HUES48 (cell line): ENCODE measurements around the gene ZNF107.

Experiments
- H3K27ac ChIP-seq: one replicate; pipeline ENCODE4 v1.7.0; 2013; ENCODE audit warnings: low read depth, low read length, inconsistent platforms
- H3K27me3 ChIP-seq: 2 replicates; pipeline ENCODE4 v1.6.1; 2013; ENCODE audit warnings: mild to moderate bottlenecking, low read length; ENCODE audit not compliant: control insufficient read depth, insufficient read depth
- H3K36me3 ChIP-seq: 2 replicates; pipeline ENCODE4 v1.6.1; 2013; ENCODE audit warnings: low read length; ENCODE audit not compliant: control insufficient read depth, insufficient read depth
- H3K4me1 ChIP-seq: 2 replicates; pipeline ENCODE4 v1.6.1; 2013; ENCODE audit warnings: mild to moderate bottlenecking, low read length; ENCODE audit not compliant: control insufficient read depth, insufficient read depth
- H3K4me3 ChIP-seq: 2 replicates; pipeline ENCODE4 v1.5.1; 2013; ENCODE audit warnings: mild to moderate bottlenecking, low read depth, low read length
- H3K9ac ChIP-seq: 2 replicates; pipeline ENCODE4 v1.6.1; 2013; ENCODE audit warnings: mild to moderate bottlenecking, low read depth, low read length, moderate library complexity
- H3K9me3 ChIP-seq: 2 replicates; pipeline ENCODE4 v1.6.1; 2013; ENCODE audit warnings: low read length; ENCODE audit not compliant: control insufficient read depth, insufficient read depth

ZNF107 gene

GRCh38 chr7:64665980-64666662, at the start of gene ZNF107:
TSS of gene ZNF107 (plus strand) at chr7:64666133. CDS start at chr7:64666283, 150 bp downstream.
- peak within 1 kb of the TSS; percentile 94 for H3K27ac ChIP-seq
- no peaks in the 10 kb centered on the region for H3K9me3 ChIP-seq
- H3K4me3 ChIP-seq = peak within 1 kb of the TSS; percentile 88
- H3K9ac ChIP-seq = peak within 1 kb of the TSS; percentile 96
- peaks cover 19% of the 10 kb centered on the region for H3K36me3 ChIP-seq
- peaks cover 16% of the 10 kb centered on the region; the same call in 1 of the 2 replicates for H3K4me1 ChIP-seq
- H3K27me3 ChIP-seq = no peaks in the 10 kb centered on the region

- Histone ChIP-seq H3K4me3 (no peak overlapping the region), H3K4me1 (no peaks in the 10 kb centered on the region), H3K27me3 (no peaks in the 10 kb centered on the region), H3K9me3 (peaks cover 82% of the 10 kb centered on the region), H3K27ac (no peak overlapping the region), H3K9ac (no peak overlapping the region), H3K36me3 (no peaks in the 10 kb centered on the region)
These were observed 47.0 kb upstream of the ZNF107 start for GRCh38 chr7:64618785-64619456.

GRCh38 chr7:64619705-64620104, 46.2 kb upstream of the ZNF107 start:
- H3K4me1 ChIP-seq = no peaks in the 10 kb centered on the region
- H3K27me3 ChIP-seq = no peaks in the 10 kb centered on the region
- no peak overlapping the region for H3K27ac ChIP-seq
- H3K9ac ChIP-seq = no peak overlapping the region
- no peaks in the 10 kb centered on the region for H3K36me3 ChIP-seq
- no peak overlapping the region for H3K4me3 ChIP-seq
- H3K9me3 ChIP-seq = peaks cover 80% of the 10 kb centered on the region

- Histone ChIP-seq H3K4me3 (no peak overlapping the region), H3K9me3 (peaks cover 71% of the 10 kb centered on the region), H3K27me3 (no peaks in the 10 kb centered on the region), H3K27ac (no peak overlapping the region), H3K36me3 (no peaks in the 10 kb centered on the region), H3K4me1 (no peaks in the 10 kb centered on the region), H3K9ac (no peak overlapping the region)
These were observed 44.3 kb upstream of the ZNF107 start for GRCh38 chr7:64621656-64622055.

DNA sequence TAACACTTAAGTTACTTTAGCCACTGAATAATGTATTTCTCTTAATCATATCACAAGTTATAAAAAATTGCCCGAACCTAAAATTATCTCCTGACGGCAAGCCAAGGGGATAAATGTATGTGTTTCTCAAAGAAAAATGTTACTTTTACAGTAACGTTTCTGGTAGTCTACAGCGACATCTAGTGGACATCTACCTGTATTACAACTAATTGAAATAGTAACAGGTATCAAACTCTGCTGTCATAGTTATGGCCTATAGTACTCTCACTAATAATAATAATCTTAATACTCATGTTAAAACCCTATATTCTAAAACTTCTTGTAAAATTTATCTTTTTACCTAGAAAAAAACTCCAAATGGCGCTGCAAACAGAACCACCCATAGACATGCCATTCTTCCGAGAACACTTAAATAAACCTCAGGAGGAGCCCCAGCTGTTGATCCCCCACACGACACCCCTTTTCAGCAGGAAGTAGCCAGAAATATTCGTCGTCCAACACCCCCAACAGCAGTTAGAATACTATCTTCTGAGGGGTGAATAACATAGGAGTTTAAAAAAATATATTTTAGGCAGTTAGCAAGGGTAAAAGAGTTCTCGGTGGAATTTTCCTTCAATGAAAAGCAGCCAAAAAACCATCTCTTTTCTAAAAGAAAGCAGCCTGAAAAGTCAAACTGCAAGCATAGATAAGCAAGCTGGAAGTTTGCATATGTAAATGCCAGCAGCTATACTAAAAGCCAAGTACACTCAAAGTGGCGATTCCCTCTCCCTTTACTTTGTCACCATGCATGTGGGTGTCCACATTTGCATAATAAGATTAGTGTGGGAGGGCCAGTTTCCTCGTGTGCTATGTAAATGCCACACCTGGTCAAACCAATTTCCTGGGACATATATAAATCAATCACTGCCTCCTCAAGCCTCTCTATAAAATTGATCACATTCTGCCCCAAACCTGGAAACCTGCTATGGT, 40.5 kb upstream of the ZNF107 start:
- Histone ChIP-seq H3K27ac (no peak overlapping the region), H3K4me3 (no peak overlapping the region), H3K36me3 (no peaks in the 10 kb centered on the region), H3K9me3 (peaks cover 61% of the 10 kb centered on the region), H3K27me3 (no peaks in the 10 kb centered on the region), H3K9ac (no peak overlapping the region), H3K4me1 (no peaks in the 10 kb centered on the region)

GRCh38 chr7:64626083-64626469, 39.9 kb upstream of the ZNF107 start:
- peaks cover 64% of the 10 kb centered on the region for H3K9me3 ChIP-seq
- H3K4me3 ChIP-seq = no peak overlapping the region

GRCh38 chr7:64626557-64626956, 39.4 kb upstream of the ZNF107 start:
- Histone ChIP-seq H3K36me3 (no peaks in the 10 kb centered on the region), H3K9me3 (peaks cover 63% of the 10 kb centered on the region), H3K27ac (no peak overlapping the region), H3K27me3 (no peaks in the 10 kb centered on the region), H3K4me1 (no peaks in the 10 kb centered on the region), H3K9ac (no peak overlapping the region), H3K4me3 (no peak overlapping the region)

More at GRCh38 chr7:64626083-64626469, 39.9 kb upstream of the ZNF107 start:
- H3K27ac ChIP-seq = no peak overlapping the region
- H3K9ac ChIP-seq = no peak overlapping the region
- H3K27me3 ChIP-seq = no peaks in the 10 kb centered on the region
- H3K36me3 ChIP-seq = no peaks in the 10 kb centered on the region
- H3K4me1 ChIP-seq = no peaks in the 10 kb centered on the region

- peaks cover 68% of the 10 kb centered on the region for H3K9me3 ChIP-seq
- H3K27ac ChIP-seq = no peak overlapping the region
- H3K36me3 ChIP-seq = no peaks in the 10 kb centered on the region
- no peak overlapping the region for H3K4me3 ChIP-seq
- no peaks in the 10 kb centered on the region for H3K27me3 ChIP-seq
- no peak overlapping the region for H3K9ac ChIP-seq
- H3K4me1 ChIP-seq = no peaks in the 10 kb centered on the region
These were observed 37.7 kb upstream of the ZNF107 start for GRCh38 chr7:64628192-64628591.

GRCh38 chr7:64628721-64629120, 37.2 kb upstream of the ZNF107 start:
- H3K9ac ChIP-seq = no peak overlapping the region
- no peaks in the 10 kb centered on the region for H3K4me1 ChIP-seq
- no peak overlapping the region for H3K4me3 ChIP-seq
- no peaks in the 10 kb centered on the region for H3K36me3 ChIP-seq
- H3K27me3 ChIP-seq = no peaks in the 10 kb centered on the region
- H3K9me3 ChIP-seq = peaks cover 71% of the 10 kb centered on the region
- no peak overlapping the region for H3K27ac ChIP-seq

GRCh38 chr7:64630496-64630895, 35.4 kb upstream of the ZNF107 start:
- H3K4me1 ChIP-seq = no peaks in the 10 kb centered on the region
- H3K27me3 ChIP-seq = no peaks in the 10 kb centered on the region
- H3K27ac ChIP-seq = no peak overlapping the region
- no peak overlapping the region for H3K9ac ChIP-seq
- no peak overlapping the region for H3K4me3 ChIP-seq
- peaks cover 73% of the 10 kb centered on the region for H3K9me3 ChIP-seq
- H3K36me3 ChIP-seq = no peaks in the 10 kb centered on the region
